HG02885 (cell line): Measurements from ENCODE around the gene ADAMTS10.
"Not testable (repeated sequence)": the region's sequence is repeated elsewhere in the genome, so short reads cannot be mapped to it uniquely, and the experiment has no call there.

ENCODE experiments used
- ATAC-seq: cut with Tn5 transposase; IDR thresholded peaks from one replicate; pipeline ENCODE4 v1.9.1; 2021; ENCODE audit warnings: mild to moderate bottlenecking; ENCODE audit not compliant: unreplicated experiment, poor library complexity

The ADAMTS10 gene

GRCh38 chr19:8629184-8629583 is 18.7 kb upstream of the ADAMTS10 start:
- ATAC-seq = no peak

- ATAC-seq = no peak
Measured at GRCh38 chr19:8626842-8627241, 16.3 kb upstream of the ADAMTS10 start.

- ATAC-seq = not testable (repeated sequence)
Measured at GRCh38 chr19:8622886-8623285, 12.4 kb upstream of the ADAMTS10 start.

GRCh38 chr19:8618751-8619150 is 8.2 kb upstream of the ADAMTS10 start:
- ATAC-seq = no peak

GRCh38 chr19:8617984-8618383 is 7.5 kb upstream of the ADAMTS10 start:
- no peak for ATAC-seq

- not testable (repeated sequence) for ATAC-seq
Measured at GRCh38 chr19:8617325-8617724, 6.8 kb upstream of the ADAMTS10 start.

GRCh38 chr19:8616861-8617260 is 6.3 kb upstream of the ADAMTS10 start:
- no peak for ATAC-seq

GRCh38 chr19:8615813-8616596 is 5.5 kb upstream of the ADAMTS10 start:
- no peak for ATAC-seq

GRCh38 chr19:8615024-8615423 is 4.5 kb upstream of the ADAMTS10 start:
- no peak for ATAC-seq

- ATAC-seq = no peak
Measured at GRCh38 chr19:8614455-8614854, 3.9 kb upstream of the ADAMTS10 start.

GRCh38 chr19:8612807-8613171 is 2.3 kb upstream of the ADAMTS10 start:
- no peak for ATAC-seq

GRCh38 chr19:8611877-8612806 is 1.6 kb upstream of the ADAMTS10 start:
- ATAC-seq = no peak

- no peak for ATAC-seq
Measured at GRCh38 chr19:8611391-8611876, 919 bp upstream of the ADAMTS10 start.

- no peak for ATAC-seq
Measured at GRCh38 chr19:8610936-8611300, 403 bp upstream of the ADAMTS10 start.

- no peak for ATAC-seq
Measured at GRCh38 chr19:8609279-8610040, 1.1 kb downstream of the ADAMTS10 start.

GRCh38 chr19:8608941-8609278 is 1.6 kb downstream of the ADAMTS10 start:
- no peak for ATAC-seq

- no peak for ATAC-seq
Measured at GRCh38 chr19:8607386-8607785, 3.1 kb downstream of the ADAMTS10 start.

- no peak for ATAC-seq
Measured at GRCh38 chr19:8605514-8605913, 5.0 kb downstream of the ADAMTS10 start.

GRCh38 chr19:8601796-8602195 is 8.7 kb downstream of the ADAMTS10 start:
- no peak for ATAC-seq

GRCh38 chr19:8600816-8601215 is 9.7 kb downstream of the ADAMTS10 start:
- ATAC-seq = no peak

GRCh38 chr19:8600064-8600463 is 10.5 kb downstream of the ADAMTS10 start:
- ATAC-seq = no peak
